ENCODE measurements around the gene SPSB4.

Gene SPSB4

GRCh38 chr3:141091426-141091825 is 40.3 kb downstream of the SPSB4 start:
- no peak for FAIRE-seq
- TF ChIP-seq POLR2A (IDR thresholded peaks at IDR 0.05; ENCODE audit: low read depth, low read length) = no peak
- no peak for TF ChIP-seq POLR2AphosphoS5 (IDR thresholded peaks at IDR 0.05; ENCODE audit: low read depth, low read length)
- no peak for DNase-seq (ENCODE audit: insufficient read length)

- no peak for TF ChIP-seq POLR2AphosphoS5 (IDR thresholded peaks at IDR 0.05; ENCODE audit: low read depth, low read length)
- TF ChIP-seq TAF1 (IDR thresholded peaks at IDR 0.05; ENCODE audit: borderline replicate concordance, low read depth, low read length) = no peak
- TF ChIP-seq POLR2A (IDR thresholded peaks at IDR 0.05; ENCODE audit: low read depth, low read length) = no peak
- DNase-seq (ENCODE audit: insufficient read length) (no peak), FAIRE-seq (no peak)
Measured at GRCh38 chr3:141092663-141093062, 41.5 kb downstream of the SPSB4 start.

- FAIRE-seq (no peak), DNase-seq (ENCODE audit: insufficient read length) (no peak)
- no peak for TF ChIP-seq POLR2A (IDR thresholded peaks at IDR 0.05; ENCODE audit: low read depth, low read length)
- TF ChIP-seq TAF1 (IDR thresholded peaks at IDR 0.05; ENCODE audit: borderline replicate concordance, low read depth, low read length) = no peak
- no peak for TF ChIP-seq POLR2AphosphoS5 (IDR thresholded peaks at IDR 0.05; ENCODE audit: low read depth, low read length)
Measured at GRCh38 chr3:141093397-141093796, 42.2 kb downstream of the SPSB4 start.

- DNase-seq (ENCODE audit: insufficient read length) (no peak), FAIRE-seq (no peak)
- TF ChIP-seq POLR2AphosphoS5 (IDR thresholded peaks at IDR 0.05; ENCODE audit: low read depth, low read length) (no peak), TAF1 (IDR thresholded peaks at IDR 0.05; ENCODE audit: borderline replicate concordance, low read depth, low read length) (no peak), POLR2A (IDR thresholded peaks at IDR 0.05; ENCODE audit: low read depth, low read length) (no peak)
Measured at GRCh38 chr3:141093971-141094684, 43.0 kb downstream of the SPSB4 start.

GRCh38 chr3:141094790-141095545 is 43.8 kb downstream of the SPSB4 start:
- DNase-seq (ENCODE audit: insufficient read length) (no peak), FAIRE-seq (no peak)
- TF ChIP-seq POLR2A (IDR thresholded peaks at IDR 0.05; ENCODE audit: low read depth, low read length) (no peak), POLR2AphosphoS5 (IDR thresholded peaks at IDR 0.05; ENCODE audit: low read depth, low read length) (no peak), TAF1 (IDR thresholded peaks at IDR 0.05; ENCODE audit: borderline replicate concordance, low read depth, low read length) (no peak)

GRCh38 chr3:141095546-141095937 is 44.4 kb downstream of the SPSB4 start:
- DNase-seq (ENCODE audit: insufficient read length) (no peak), FAIRE-seq (no peak)
- TF ChIP-seq POLR2A (IDR thresholded peaks at IDR 0.05; ENCODE audit: low read depth, low read length) (no peak), TAF1 (IDR thresholded peaks at IDR 0.05; ENCODE audit: borderline replicate concordance, low read depth, low read length) (no peak), POLR2AphosphoS5 (IDR thresholded peaks at IDR 0.05; ENCODE audit: low read depth, low read length) (no peak)

GRCh38 chr3:141096164-141096563 is 45.0 kb downstream of the SPSB4 start:
- no peak for DNase-seq (ENCODE audit: insufficient read length)
- FAIRE-seq = no peak
- TF ChIP-seq POLR2AphosphoS5 (IDR thresholded peaks at IDR 0.05; ENCODE audit: low read depth, low read length) (no peak), POLR2A (IDR thresholded peaks at IDR 0.05; ENCODE audit: low read depth, low read length) (no peak), TAF1 (IDR thresholded peaks at IDR 0.05; ENCODE audit: borderline replicate concordance, low read depth, low read length) (no peak)

GRCh38 chr3:141096981-141097380 is 45.8 kb downstream of the SPSB4 start:
- no peak for TF ChIP-seq POLR2AphosphoS5 (IDR thresholded peaks at IDR 0.05; ENCODE audit: low read depth, low read length)
- TF ChIP-seq TAF1 (IDR thresholded peaks at IDR 0.05; ENCODE audit: borderline replicate concordance, low read depth, low read length) = no peak
- no peak for TF ChIP-seq POLR2A (IDR thresholded peaks at IDR 0.05; ENCODE audit: low read depth, low read length)
- no peak for DNase-seq (ENCODE audit: insufficient read length)
- FAIRE-seq = no peak

- DNase-seq (ENCODE audit: insufficient read length) (no peak), FAIRE-seq (no peak)
- no peak for TF ChIP-seq POLR2A (IDR thresholded peaks at IDR 0.05; ENCODE audit: low read depth, low read length)
Measured at GRCh38 chr3:141100112-141100511, 49.0 kb downstream of the SPSB4 start.

- TF ChIP-seq POLR2AphosphoS5 (IDR thresholded peaks at IDR 0.05; ENCODE audit: low read depth, low read length) (no peak), TAF1 (IDR thresholded peaks at IDR 0.05; ENCODE audit: borderline replicate concordance, low read depth, low read length) (no peak), POLR2A (IDR thresholded peaks at IDR 0.05; ENCODE audit: low read depth, low read length) (no peak)
- DNase-seq (ENCODE audit: insufficient read length) = no peak
- no peak for FAIRE-seq
Measured at GRCh38 chr3:141100531-141101320, 49.6 kb downstream of the SPSB4 start.

- no peak for DNase-seq (ENCODE audit: insufficient read length)
Measured at GRCh38 chr3:141102372-141102771, 51.2 kb downstream of the SPSB4 start.

More at GRCh38 chr3:141102372-141102771, 51.2 kb downstream of the SPSB4 start:
- TF ChIP-seq TAF1 (IDR thresholded peaks at IDR 0.05; ENCODE audit: borderline replicate concordance, low read depth, low read length) (no peak), POLR2AphosphoS5 (IDR thresholded peaks at IDR 0.05; ENCODE audit: low read depth, low read length) (no peak), POLR2A (IDR thresholded peaks at IDR 0.05; ENCODE audit: low read depth, low read length) (no peak)
- no peak for FAIRE-seq
